ENCODE measurements around the gene CALML4. TPM values are rescaled to one million over a fixed set of nuclear protein-coding genes. Genes with fewer than 3 reads are reported as not detected.

The CALML4 gene
- polyA plus RNA-seq, 1 experiment = 1.6 TPM

DNA sequence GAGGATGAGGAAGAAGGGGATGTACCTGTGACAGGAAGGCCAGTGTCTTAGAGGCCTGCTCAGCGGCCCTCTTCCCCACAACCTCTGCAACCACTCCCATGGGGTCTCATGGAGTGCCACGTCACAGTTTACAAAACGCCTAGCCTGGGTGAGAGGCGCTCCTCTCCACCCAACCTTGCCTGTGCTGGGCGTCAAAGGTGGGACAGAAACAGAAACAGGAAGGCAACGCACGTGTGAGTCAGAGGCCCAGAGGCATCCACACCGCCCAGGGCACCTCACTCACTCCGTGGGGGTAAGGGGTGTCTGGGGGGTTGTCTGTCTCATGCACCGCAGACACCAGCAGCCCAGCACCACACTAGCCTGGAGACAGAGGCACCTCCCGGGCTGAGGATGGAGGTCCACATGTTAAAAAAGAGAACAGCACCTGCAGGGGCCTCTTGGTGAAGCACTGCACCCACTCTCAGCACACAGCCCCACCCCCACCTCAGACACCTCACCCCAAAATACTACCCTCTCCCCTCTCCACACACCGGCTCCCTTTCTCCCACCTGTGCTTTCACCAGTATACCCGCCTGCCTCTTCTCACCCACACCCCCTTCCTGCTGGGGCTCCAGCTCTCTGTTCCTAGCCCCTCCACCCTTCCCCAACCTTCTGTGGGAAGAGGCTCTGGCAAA is 4.7 kb upstream of the CALML4 start:
- TF ChIP-seq, protein P1, sequence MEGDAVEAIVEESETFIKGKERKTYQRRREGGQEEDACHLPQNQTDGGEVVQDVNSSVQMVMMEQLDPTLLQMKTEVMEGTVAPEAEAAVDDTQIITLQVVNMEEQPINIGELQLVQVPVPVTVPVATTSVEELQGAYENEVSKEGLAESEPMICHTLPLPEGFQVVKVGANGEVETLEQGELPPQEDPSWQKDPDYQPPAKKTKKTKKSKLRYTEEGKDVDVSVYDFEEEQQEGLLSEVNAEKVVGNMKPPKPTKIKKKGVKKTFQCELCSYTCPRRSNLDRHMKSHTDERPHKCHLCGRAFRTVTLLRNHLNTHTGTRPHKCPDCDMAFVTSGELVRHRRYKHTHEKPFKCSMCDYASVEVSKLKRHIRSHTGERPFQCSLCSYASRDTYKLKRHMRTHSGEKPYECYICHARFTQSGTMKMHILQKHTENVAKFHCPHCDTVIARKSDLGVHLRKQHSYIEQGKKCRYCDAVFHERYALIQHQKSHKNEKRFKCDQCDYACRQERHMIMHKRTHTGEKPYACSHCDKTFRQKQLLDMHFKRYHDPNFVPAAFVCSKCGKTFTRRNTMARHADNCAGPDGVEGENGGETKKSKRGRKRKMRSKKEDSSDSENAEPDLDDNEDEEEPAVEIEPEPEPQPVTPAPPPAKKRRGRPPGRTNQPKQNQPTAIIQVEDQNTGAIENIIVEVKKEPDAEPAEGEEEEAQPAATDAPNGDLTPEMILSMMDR (IDR thresholded peaks at IDR 0.05; ENCODE audit: low read depth, low read length) = no peak
- POLR2A ChIA-PET = no interaction called here
- Histone ChIP-seq H3K27ac (ENCODE audit: low read depth, low read length) (no peak overlapping the region), H3K4me3 (ENCODE audit: low read depth, low read length) (no peak overlapping the region), H3K9me3 (ENCODE audit: control insufficient read depth, insufficient read depth, low read length) (no peaks in the 10 kb centered on the region; the same call in 1 of the 2 replicates), H3K27me3 (ENCODE audit: control insufficient read depth, insufficient read depth, low read length) (no peaks in the 10 kb centered on the region)
- CTCF ChIA-PET = interaction anchor here (0.6 to 2.2 kb wide), 9 partner anchors 10 to 654 kb away, joined by 3 to 21 read pairs (median 5); no protein-coding TSS in a partner anchor
- no peak for DNase-seq (ENCODE audit: low read depth, low spot score)

DNA sequence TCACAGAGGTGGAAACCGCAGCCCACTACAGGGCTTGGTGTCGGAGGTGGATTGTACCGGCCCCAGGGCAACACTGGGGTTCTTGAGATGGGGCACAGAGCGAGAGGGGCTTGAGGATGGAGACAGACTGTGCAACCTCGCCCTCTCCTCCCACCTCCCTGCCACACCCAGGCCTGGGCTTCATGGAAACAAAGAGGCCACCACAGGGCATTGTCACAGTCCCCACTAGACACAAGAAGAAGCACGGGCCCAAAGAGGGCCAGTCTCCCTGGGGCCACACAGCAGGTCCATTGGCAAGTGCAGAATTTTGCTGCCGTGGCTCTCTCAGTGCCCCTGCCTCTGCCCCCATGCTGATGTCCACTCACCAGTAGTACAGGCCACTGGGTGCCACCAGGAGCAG is 4.1 kb upstream of the CALML4 start:
- Histone ChIP-seq H3K27ac (ENCODE audit: low read depth, low read length) (no peak overlapping the region), H3K27me3 (ENCODE audit: control insufficient read depth, insufficient read depth, low read length) (no peaks in the 10 kb centered on the region), H3K9me3 (ENCODE audit: control insufficient read depth, insufficient read depth, low read length) (no peaks in the 10 kb centered on the region; the same call in 1 of the 2 replicates), H3K4me3 (ENCODE audit: low read depth, low read length) (no peak overlapping the region)
- no peak for DNase-seq (ENCODE audit: low read depth, low spot score)
- POLR2A ChIA-PET = no interaction called here
- TF ChIP-seq, protein P1 (IDR thresholded peaks at IDR 0.05; ENCODE audit: low read depth, low read length) = no peak
- CTCF ChIA-PET = interaction anchor here (2.1 kb wide), 1 partner anchor 346 kb away, joined by 17 read pairs; no protein-coding TSS in a partner anchor

DNA sequence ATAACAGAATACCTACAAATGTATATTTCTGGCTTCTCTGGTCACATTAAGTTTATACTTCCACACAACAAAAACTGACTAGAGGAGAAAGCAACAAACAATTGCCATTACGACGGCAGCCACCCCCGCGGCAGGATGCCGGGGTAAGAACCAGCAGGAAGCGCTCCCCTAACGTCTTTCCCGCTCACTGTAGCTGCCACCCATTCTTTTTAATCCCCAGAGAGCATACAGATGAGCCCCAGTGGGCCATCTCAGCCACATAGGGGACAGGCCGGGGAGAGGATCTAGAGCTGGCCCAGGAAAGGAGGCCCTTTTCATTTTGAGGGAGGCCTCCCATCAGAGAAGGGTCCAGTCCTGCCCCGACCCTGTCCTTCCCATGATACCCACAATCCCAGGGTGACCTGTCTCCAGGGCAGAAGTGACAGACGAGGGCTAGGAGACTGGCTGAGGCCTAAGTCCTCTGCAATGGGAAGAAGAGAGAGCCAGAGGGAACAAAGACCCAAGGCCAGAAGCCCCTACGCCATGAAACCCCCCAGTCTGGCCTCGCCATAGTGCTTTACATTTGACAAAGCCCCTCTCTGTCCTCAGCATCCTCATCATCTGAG is 3.6 kb upstream of the CALML4 start:
- H3K27me3 ChIP-seq (ENCODE audit: control insufficient read depth, insufficient read depth, low read length) = no peaks in the 10 kb centered on the region
- TF ChIP-seq, protein P1 (IDR thresholded peaks at IDR 0.05; ENCODE audit: low read depth, low read length) = no peak
- no peak overlapping the region for H3K27ac ChIP-seq (ENCODE audit: low read depth, low read length)
- CTCF ChIA-PET = no interaction called here
- no peaks in the 10 kb centered on the region; the same call in 1 of the 2 replicates for H3K9me3 ChIP-seq (ENCODE audit: control insufficient read depth, insufficient read depth, low read length)
- POLR2A ChIA-PET = no interaction called here
- DNase-seq (ENCODE audit: low read depth, low spot score) = no peak
- no peak overlapping the region for H3K4me3 ChIP-seq (ENCODE audit: low read depth, low read length)

DNA sequence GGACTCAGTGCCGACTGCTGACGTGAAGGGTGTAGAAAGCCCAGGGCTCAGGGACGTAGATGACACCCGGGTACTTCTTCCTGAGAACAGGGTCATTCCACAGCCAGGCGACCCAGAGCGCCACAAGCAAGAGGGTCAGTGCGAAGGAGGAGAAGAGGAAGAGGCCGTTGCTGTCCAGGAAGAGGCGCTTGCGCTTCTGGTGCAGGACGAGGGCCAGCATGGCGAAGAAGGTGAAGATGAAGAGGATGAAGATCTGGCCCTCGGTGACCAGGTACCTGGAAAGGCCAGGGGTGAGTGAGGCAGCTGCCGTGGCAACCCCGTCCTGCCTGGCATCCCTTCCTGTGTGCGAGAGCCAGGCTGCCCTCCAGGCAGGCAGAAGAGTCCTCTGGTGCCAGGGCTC is 3.0 kb upstream of the CALML4 start:
- no peak for DNase-seq (ENCODE audit: low read depth, low spot score)
- Histone ChIP-seq H3K27me3 (ENCODE audit: control insufficient read depth, insufficient read depth, low read length) (no peaks in the 10 kb centered on the region), H3K9me3 (ENCODE audit: control insufficient read depth, insufficient read depth, low read length) (no peaks in the 10 kb centered on the region; the same call in 1 of the 2 replicates), H3K27ac (ENCODE audit: low read depth, low read length) (no peak overlapping the region), H3K4me3 (ENCODE audit: low read depth, low read length) (no peak overlapping the region)
- ChIA-PET POLR2A (no interaction called here), CTCF (no interaction called here)
- TF ChIP-seq, protein P1 (IDR thresholded peaks at IDR 0.05; ENCODE audit: low read depth, low read length) = no peak
